ENCODE results near the gene PTPRG. TPM values are rescaled to one million over a fixed set of nuclear protein-coding genes. Genes with fewer than 3 reads are reported as not detected.
"Not testable (repeated sequence)": the region's sequence is repeated elsewhere in the genome, so short reads cannot be mapped to it uniquely, and the experiment has no call there.

Gene PTPRG
- total RNA-seq, 1 donor from 2014 or later, result 39.6 TPM

DNA sequence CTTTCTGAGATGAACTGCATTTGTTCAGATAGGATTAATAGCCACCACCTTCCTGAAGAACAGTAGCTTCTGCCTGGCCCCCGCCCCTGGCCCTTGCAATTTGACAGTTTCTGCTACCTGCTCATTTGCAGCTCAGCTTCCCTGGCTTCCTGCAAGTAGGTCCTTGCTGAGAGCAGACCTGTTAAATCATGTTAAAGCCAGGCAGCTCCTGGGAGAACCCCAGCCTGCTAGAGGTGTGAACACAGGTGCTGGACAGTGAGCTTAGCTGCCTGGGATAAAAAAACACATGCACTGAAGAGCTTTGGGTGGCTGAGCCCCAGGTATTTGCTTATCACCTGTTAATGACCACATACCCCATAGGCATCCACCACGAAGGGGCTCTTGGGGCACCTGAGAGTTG lies 143.4 kb downstream of the PTPRG start:
- H3K27ac Mint-ChIP-seq (ENCODE audit: unreplicated experiment), result no peak overlapping the region
- FAIRE-seq (no peak), DNase-seq (ENCODE audit: low read depth) (no peak)
- no peak overlapping the region for H3K9ac ChIP-seq (ENCODE audit: low read length)
- no peaks in the 10 kb centered on the region for H3K9me3 Mint-ChIP-seq (ENCODE audit: unreplicated experiment)
- H3K4me1 Mint-ChIP-seq (ENCODE audit: low read depth, unreplicated experiment), result peaks cover 3% of the 10 kb centered on the region
- H3K4me2 ChIP-seq (ENCODE audit: low read length), result no peak overlapping the region
- H3K4me1 ChIP-seq (ENCODE audit: insufficient read depth, low read length), result peaks cover 2% of the 10 kb centered on the region
- TF ChIP-seq EZH2 (IDR thresholded peaks at IDR 0.05; ENCODE audit: insufficient read depth, low read length) (no peak), CTCF (IDR thresholded peaks at IDR 0.05; ENCODE audit: insufficient read depth, low read depth, low read length) (no peak)
- no peaks in the 10 kb centered on the region for H3K36me3 ChIP-seq (ENCODE audit: insufficient read depth, low read length)
- no peak overlapping the region for H3K4me3 Mint-ChIP-seq (ENCODE audit: unreplicated experiment)
- no peaks in the 10 kb centered on the region for H3K27me3 ChIP-seq (ENCODE audit: insufficient read depth, low read length)
- peaks cover 30% of the 10 kb centered on the region for H4K20me1 ChIP-seq (ENCODE audit: insufficient read depth, low read length)
- no peaks in the 10 kb centered on the region for H3K9me3 ChIP-seq (ENCODE audit: insufficient read depth, low read depth, low read length)
- no peaks in the 10 kb centered on the region for H3K36me3 Mint-ChIP-seq (ENCODE audit: low read depth, unreplicated experiment)
- H3K27me3 Mint-ChIP-seq (ENCODE audit: low read depth, unreplicated experiment), result no peaks in the 10 kb centered on the region
- no peak overlapping the region for H3K27ac ChIP-seq (ENCODE audit: low read depth, low read length)
- H3K4me3 ChIP-seq (ENCODE audit: insufficient read depth, low read depth, low read length), result no peak overlapping the region
- peaks cover 3% of the 10 kb centered on the region for H3K79me2 ChIP-seq (ENCODE audit: insufficient read depth, low read length)
- no peak overlapping the region for H2AFZ ChIP-seq (ENCODE audit: low read depth, low read length)

DNA sequence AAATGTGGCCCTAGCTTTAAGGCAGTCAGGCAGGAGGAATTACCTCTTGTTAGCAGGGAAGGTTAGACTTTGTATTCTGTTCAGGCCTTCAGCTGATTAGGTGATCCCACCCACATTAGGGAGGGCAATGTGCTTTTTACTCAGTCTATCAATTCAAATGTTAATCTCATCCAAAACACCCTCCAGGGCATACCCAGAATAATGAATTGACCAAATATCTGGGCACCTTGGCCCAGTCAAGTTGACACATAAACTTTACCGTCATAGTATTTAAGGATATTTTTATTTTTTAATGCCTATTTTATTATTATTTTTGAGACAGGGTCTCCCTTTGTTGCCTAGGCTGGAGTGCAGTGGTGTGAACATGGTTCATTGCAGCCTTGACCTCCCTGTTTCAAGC lies 146.1 kb downstream of the PTPRG start:
- DNase-seq (ENCODE audit: low read depth) (no peak), FAIRE-seq (no peak)
- TF ChIP-seq CTCF (IDR thresholded peaks at IDR 0.05; ENCODE audit: insufficient read depth, low read depth, low read length) (no peak), EZH2 (IDR thresholded peaks at IDR 0.05; ENCODE audit: insufficient read depth, low read length) (no peak)
- peaks cover 2% of the 10 kb centered on the region for H3K4me1 ChIP-seq (ENCODE audit: insufficient read depth, low read length)
- H3K36me3 ChIP-seq (ENCODE audit: insufficient read depth, low read length), result no peaks in the 10 kb centered on the region
- Mint-ChIP-seq H3K27ac (ENCODE audit: unreplicated experiment) (no peak overlapping the region), H3K4me1 (ENCODE audit: low read depth, unreplicated experiment) (no peaks in the 10 kb centered on the region), H3K9me3 (ENCODE audit: unreplicated experiment) (no peaks in the 10 kb centered on the region), H3K27me3 (ENCODE audit: low read depth, unreplicated experiment) (no peaks in the 10 kb centered on the region), H3K36me3 (ENCODE audit: low read depth, unreplicated experiment) (no peaks in the 10 kb centered on the region), H3K4me3 (ENCODE audit: unreplicated experiment) (no peak overlapping the region)
- no peak overlapping the region for H2AFZ ChIP-seq (ENCODE audit: low read depth, low read length)
- H3K79me2 ChIP-seq (ENCODE audit: insufficient read depth, low read length), result peaks cover 3% of the 10 kb centered on the region
- no peak overlapping the region for H3K27ac ChIP-seq (ENCODE audit: low read depth, low read length)
- no peaks in the 10 kb centered on the region for H3K9me3 ChIP-seq (ENCODE audit: insufficient read depth, low read depth, low read length)
- peaks cover 28% of the 10 kb centered on the region for H4K20me1 ChIP-seq (ENCODE audit: insufficient read depth, low read length)
- H3K9ac ChIP-seq (ENCODE audit: low read length), result no peak overlapping the region
- H3K27me3 ChIP-seq (ENCODE audit: insufficient read depth, low read length), result no peaks in the 10 kb centered on the region
- no peak overlapping the region for H3K4me2 ChIP-seq (ENCODE audit: low read length)
- no peak overlapping the region for H3K4me3 ChIP-seq (ENCODE audit: insufficient read depth, low read depth, low read length)

- FAIRE-seq; H2AFZ ChIP-seq (ENCODE audit: low read depth, low read length); H3K9ac ChIP-seq (ENCODE audit: low read length); DNase-seq (ENCODE audit: low read depth); H3K4me3 Mint-ChIP-seq (ENCODE audit: unreplicated experiment); H3K4me3 ChIP-seq (ENCODE audit: insufficient read depth, low read depth, low read length); H3K27ac Mint-ChIP-seq (ENCODE audit: unreplicated experiment); H3K36me3 Mint-ChIP-seq (ENCODE audit: low read depth, unreplicated experiment); H3K9me3 Mint-ChIP-seq (ENCODE audit: unreplicated experiment); H3K4me2 ChIP-seq (ENCODE audit: low read length); H3K27me3 ChIP-seq (ENCODE audit: insufficient read depth, low read length); H3K79me2 ChIP-seq (ENCODE audit: insufficient read depth, low read length); H3K9me3 ChIP-seq (ENCODE audit: insufficient read depth, low read depth, low read length); H3K27me3 Mint-ChIP-seq (ENCODE audit: low read depth, unreplicated experiment); H3K4me1 ChIP-seq (ENCODE audit: insufficient read depth, low read length); H3K4me1 Mint-ChIP-seq (ENCODE audit: low read depth, unreplicated experiment); H3K27ac ChIP-seq (ENCODE audit: low read depth, low read length); H3K36me3 ChIP-seq (ENCODE audit: insufficient read depth, low read length): not testable (repeated sequence)
- H4K20me1 ChIP-seq (ENCODE audit: insufficient read depth, low read length), result peaks cover 26% of the 10 kb centered on the region
These were observed 149.5 kb downstream of the PTPRG start for GRCh38 chr3:61710920-61711319.
